ENCODE results near the gene SIL1.

GRCh38 chr5:139212906-139213305 lies 14.7 kb upstream of the SIL1 start:
- TF ChIP-seq CTCF (IDR thresholded peaks at IDR 0.05), result no peak
- TF ChIP-seq POLR2AphosphoS5 (IDR thresholded peaks at IDR 0.05), result no peak
